H1 (cell line): ENCODE measurements around the gene PITX1. TPM values are rescaled to one million over a fixed set of nuclear protein-coding genes. Genes with fewer than 3 reads are reported as not detected.

ENCODE experiments used
- CTCF ChIA-PET: fragments of 300-600 bp; sonication (Branson Sonifier 250); formaldehyde crosslinking; loops from one replicate; lab custom pipeline; 2021; ENCODE audit not compliant: partially characterized antibody; lab: Charles Lee
- POLR2A ChIA-PET: fragments of 300-600 bp; sonication (Branson Sonifier 250); formaldehyde crosslinking; loops from one replicate; lab custom pipeline; 2021; ENCODE audit warnings: inconsistent platforms; ENCODE audit not compliant: partially characterized antibody; lab: Charles Lee
- DNase-seq, 2 experiments: peaks; one replicate each; pipeline versions ENCODE4 v3.0.0 to v3.0.0-alpha.2; 2010 to 2022; ENCODE audit warnings: low spot score in 2 of 2, low read depth in 1 of 2, mixed read lengths in 1 of 2
- FAIRE-seq: peaks from 2 replicates; lab custom pipeline; 2011; peaks lifted over from hg19 to GRCh38; lab: Jason Lieb, UNC
- H2AFZ ChIP-seq: 2 replicates; pipeline ENCODE4 v1.8.1; 2012; ENCODE audit warnings: low read length, inconsistent platforms
- H2AK5ac ChIP-seq: 2 replicates; pipeline ENCODE4 v1.6.1; 2013; ENCODE audit warnings: low read depth, low read length
- H2BK120ac ChIP-seq: replicated peaks from 2 replicates; pipeline ENCODE3; 2013; ENCODE audit warnings: low read depth, low read length, inconsistent platforms
- H2BK12ac ChIP-seq: 2 replicates; pipeline ENCODE4 v1.6.1; 2013; ENCODE audit warnings: low read depth, low read length
- H2BK15ac ChIP-seq: 2 replicates; pipeline ENCODE4 v1.6.1; 2013; ENCODE audit warnings: low read length
- H2BK20ac ChIP-seq: 2 replicates; pipeline ENCODE4 v1.6.1; 2013; ENCODE audit warnings: low read length
- H2BK5ac ChIP-seq: 2 replicates; pipeline ENCODE4 v1.6.1; 2013; ENCODE audit warnings: low read depth, low read length
- H3K14ac ChIP-seq: 2 replicates; pipeline ENCODE4 v1.6.1; 2013; ENCODE audit warnings: inconsistent platforms; ENCODE audit not compliant: insufficient read length
- H3K18ac ChIP-seq: 2 replicates; pipeline ENCODE4 v1.6.1; 2013; ENCODE audit warnings: low read length; ENCODE audit errors: extremely low read depth
- H3K23ac ChIP-seq: 2 replicates; pipeline ENCODE4 v1.6.1; 2013; ENCODE audit warnings: inconsistent platforms; ENCODE audit not compliant: insufficient read length
- H3K23me2 ChIP-seq: 2 replicates; pipeline ENCODE4 v1.6.1; 2013; ENCODE audit warnings: low read depth, low read length
- H3K27ac ChIP-seq: 2 replicates; pipeline ENCODE4 v1.6.1; 2011; ENCODE audit warnings: low read depth, low read length, inconsistent platforms
- H3K27me3 ChIP-seq, 4 experiments: replicated peaks in 1 of 4; 1 replicate in 1 of 4; 2 replicates in 3 of 4; pipeline versions ENCODE4 v1.6.1 to v1.8.1; 2011 to 2013; ENCODE audit warnings: low read length in 3 of 4, mild to moderate bottlenecking in 3 of 4, inconsistent platforms in 2 of 4, mixed read lengths in 2 of 4, moderate library complexity in 1 of 4; ENCODE audit not compliant: control insufficient read depth in 3 of 4, insufficient read depth in 3 of 4; ENCODE audit errors: extremely low read depth in 1 of 4
- H3K36me3 ChIP-seq, 4 experiments: 2 replicates each; pipeline versions ENCODE4 v1.6.1 to v1.8.1; 2011 to 2013; ENCODE audit warnings: mild to moderate bottlenecking in 4 of 4, low read length in 3 of 4, moderate library complexity in 2 of 4, control low read depth in 1 of 4, inconsistent platforms in 1 of 4; ENCODE audit not compliant: insufficient read depth in 4 of 4, control insufficient read depth in 2 of 4
- H3K4ac ChIP-seq: replicated peaks from 2 replicates; pipeline ENCODE3; 2013; ENCODE audit warnings: low read length, low read depth, mixed read lengths, inconsistent platforms; ENCODE audit not compliant: insufficient read length
- H3K4me1 ChIP-seq, 4 experiments: replicated peaks in 1 of 4; 1 replicate in 1 of 4; 2 replicates in 3 of 4; pipeline versions ENCODE4 v1.6.1 to v1.8.1; 2011 to 2013; ENCODE audit warnings: low read length in 3 of 4, inconsistent platforms in 2 of 4, mixed read lengths in 1 of 4; ENCODE audit not compliant: insufficient read depth in 4 of 4, control insufficient read depth in 3 of 4
- H3K4me2 ChIP-seq, 2 experiments: 2 replicates each; pipeline versions ENCODE4 v1.6.1 to v1.8.1; 2011 to 2013; ENCODE audit warnings: low read depth in 2 of 2, low read length in 2 of 2, control low read depth in 1 of 2, inconsistent platforms in 1 of 2, mild to moderate bottlenecking in 1 of 2; ENCODE audit not compliant: insufficient read depth in 1 of 2
- H3K4me3 ChIP-seq, 4 experiments: fragments of 200-600, 300-600 bp in 1 of 4; sonication (generic), shearing (Covaris generic), sonication (Bioruptor Twin) in 1 of 4; 2 replicates each; pipeline versions ENCODE4 v1.5.1 to v1.8.1; 2011 to 2016; ENCODE audit warnings: low read length in 4 of 4, low read depth in 3 of 4, control low read depth in 2 of 4, inconsistent platforms in 2 of 4, mild to moderate bottlenecking in 2 of 4, mixed read lengths in 1 of 4, moderate library complexity in 1 of 4; ENCODE audit not compliant: insufficient read depth in 2 of 4; ENCODE audit errors: extremely low read depth in 1 of 4
- H3K56ac ChIP-seq: replicated peaks from 2 replicates; pipeline ENCODE3; 2013; ENCODE audit warnings: low read depth, mild to moderate bottlenecking, mixed read lengths, low read length, inconsistent platforms; ENCODE audit not compliant: insufficient read length
- H3K79me1 ChIP-seq: 2 replicates; pipeline ENCODE4 v1.6.1; 2013; ENCODE audit warnings: low read depth, low read length, control low read depth
- H3K79me2 ChIP-seq, 2 experiments: 2 replicates each; pipeline versions ENCODE4 v1.6.1 to v1.8.1; 2012 to 2013; ENCODE audit warnings: low read length in 2 of 2, mild to moderate bottlenecking in 2 of 2, inconsistent platforms in 1 of 2; ENCODE audit not compliant: insufficient read depth in 2 of 2, control insufficient read depth in 1 of 2
- H3K9ac ChIP-seq, 4 experiments: replicated peaks in 1 of 4; 1 replicate in 1 of 4; 2 replicates in 3 of 4; pipeline versions ENCODE4 v1.6.1 to v1.8.1; 2011 to 2013; ENCODE audit warnings: low read depth in 3 of 4, low read length in 3 of 4, control low read depth in 2 of 4, mild to moderate bottlenecking in 2 of 4, moderate library complexity in 2 of 4, inconsistent platforms in 1 of 4; ENCODE audit errors: extremely low read depth in 1 of 4
- H3K9me3 ChIP-seq, 2 experiments: 2 replicates each; pipeline versions ENCODE4 v1.6.1 to v1.8.1; 2012 to 2013; ENCODE audit warnings: mild to moderate bottlenecking in 2 of 2, moderate library complexity in 2 of 2, control low read depth in 1 of 2, inconsistent platforms in 1 of 2, low read depth in 1 of 2, low read length in 1 of 2, mixed read lengths in 1 of 2; ENCODE audit not compliant: insufficient read depth in 2 of 2
- H4K20me1 ChIP-seq, 2 experiments: replicated peaks in 1 of 2; 2 replicates each; pipeline versions ENCODE3 to v1.8.1; 2011 to 2013; ENCODE audit warnings: inconsistent platforms in 2 of 2, low read length in 2 of 2, mild to moderate bottlenecking in 1 of 2; ENCODE audit not compliant: insufficient read depth in 2 of 2, control insufficient read depth in 1 of 2
- H4K5ac ChIP-seq: 2 replicates; pipeline ENCODE4 v1.6.1; 2013; ENCODE audit warnings: low read length, low read depth, mixed read lengths, inconsistent platforms; ENCODE audit not compliant: insufficient read length
- H4K8ac ChIP-seq: 2 replicates; pipeline ENCODE4 v1.8.0; 2013; ENCODE audit warnings: mild to moderate bottlenecking, moderate library complexity, low read length, inconsistent platforms; ENCODE audit not compliant: insufficient read depth; ENCODE audit errors: extremely low read depth
- H4K91ac ChIP-seq: replicated peaks from 2 replicates; pipeline ENCODE3; 2013; ENCODE audit warnings: low read length, mixed read lengths, inconsistent platforms; ENCODE audit not compliant: insufficient read length
- BRCA1 ChIP-seq: IDR thresholded peaks from 2 replicates; pipeline ENCODE4 v1.6.1; 2012; ENCODE audit warnings: low read depth, low read length, improper control_type of control experiment
- CHD1 ChIP-seq: IDR thresholded peaks from 2 replicates; pipeline ENCODE4 v1.6.1; 2012; ENCODE audit warnings: low read depth, low read length, improper control_type of control experiment
- POLR2A ChIP-seq, 2 experiments: IDR thresholded peaks; 1 replicate in 1 of 2; 2 replicates in 1 of 2; pipeline ENCODE4 v1.6.1; 2011; ENCODE audit warnings: low read depth in 2 of 2, low read length in 2 of 2, mild to moderate bottlenecking in 2 of 2; ENCODE audit errors: control extremely low read depth in 1 of 2
- RAD21 ChIP-seq, 2 experiments: IDR thresholded peaks in 1 of 2; conservative IDR thresholded peaks in 1 of 2; 2 replicates each; pipeline ENCODE4 v1.6.1; 2011; ENCODE audit warnings: low read depth in 2 of 2, low read length in 2 of 2, improper control_type of control experiment in 1 of 2, inconsistent platforms in 1 of 2, mild to moderate bottlenecking in 1 of 2, moderate library complexity in 1 of 2
- RBBP5 ChIP-seq: IDR thresholded peaks from 2 replicates; pipeline ENCODE4 v1.7.1; 2012; ENCODE audit warnings: low read depth, mild to moderate bottlenecking, inconsistent platforms, low read length, moderate library complexity, borderline replicate concordance
- SIN3A ChIP-seq, 2 experiments: IDR thresholded peaks in 1 of 2; conservative IDR thresholded peaks in 1 of 2; 2 replicates each; pipeline ENCODE4 v1.6.1; 2011 to 2012; ENCODE audit warnings: low read length in 2 of 2, improper control_type of control experiment in 1 of 2, low read depth in 1 of 2, mild to moderate bottlenecking in 1 of 2
- TCF12 ChIP-seq: IDR thresholded peaks from 2 replicates; pipeline ENCODE4 v1.6.1; 2011; ENCODE audit warnings: low read depth, mild to moderate bottlenecking, low read length
- WGBS, 2 experiments: shearing (Covaris generic) in 1 of 2; methylation state at CpG; one replicate each; pipeline versions ENCODE4 v1.1.6 to v1.1.7; 2013 to 2015; ENCODE audit warnings: low lambda C conversion rate in 2 of 2, mixed read lengths in 2 of 2, inconsistent platforms in 1 of 2, low coverage in 1 of 2, missing lambda C conversion rate in 1 of 2; ENCODE audit not compliant: insufficient replicate concordance in 2 of 2, insufficient coverage in 1 of 2, insufficient read length in 1 of 2; ENCODE audit errors: extremely low coverage in 1 of 2, missing lambda C conversion rate in 1 of 2; 5-methylcytosine and 5-hydroxymethylcytosine counted together
- polyA plus RNA-seq, 7 experiments: library from polyadenylated mRNA; depleted of rRNA in 3 of 7; stranded (reverse) in 5 of 7; unstranded in 2 of 7; fragments of >200 nt in 5 of 7; fragments of 200-250 nt in 2 of 7; gene quantifications; 1 replicate in 5 of 7; 2 replicates in 1 of 7; 4 replicates in 1 of 7; pipeline versions ENCODE4 v1.2.1 to v1.2.3, GENCODE V29; 2011 to 2013; ENCODE audit warnings: missing spikeins in 2 of 7, mixed read lengths in 2 of 7
- total RNA-seq: library from RNA; stranded (reverse); fragmentation: NEBNext Ultra II Directional; extraction: Animal tissue kit (Norgen Biotek cat#: 25700); gene quantifications from 2 replicates; pipeline ENCODE4 v1.2.1, GENCODE V29; 2021
- TF ChIP-seq, protein P1 (sequence below): IDR thresholded peaks from 2 replicates; pipeline ENCODE4 v1.6.1; 2012; ENCODE audit warnings: inconsistent platforms

The PITX1 gene
- total and polyA plus RNA-seq, 2 of the 8 experiments (the other 6 are each of a cell fraction or from before 2014, with no cell fraction given) = 0.03 TPM; not detected in 1

DNA sequence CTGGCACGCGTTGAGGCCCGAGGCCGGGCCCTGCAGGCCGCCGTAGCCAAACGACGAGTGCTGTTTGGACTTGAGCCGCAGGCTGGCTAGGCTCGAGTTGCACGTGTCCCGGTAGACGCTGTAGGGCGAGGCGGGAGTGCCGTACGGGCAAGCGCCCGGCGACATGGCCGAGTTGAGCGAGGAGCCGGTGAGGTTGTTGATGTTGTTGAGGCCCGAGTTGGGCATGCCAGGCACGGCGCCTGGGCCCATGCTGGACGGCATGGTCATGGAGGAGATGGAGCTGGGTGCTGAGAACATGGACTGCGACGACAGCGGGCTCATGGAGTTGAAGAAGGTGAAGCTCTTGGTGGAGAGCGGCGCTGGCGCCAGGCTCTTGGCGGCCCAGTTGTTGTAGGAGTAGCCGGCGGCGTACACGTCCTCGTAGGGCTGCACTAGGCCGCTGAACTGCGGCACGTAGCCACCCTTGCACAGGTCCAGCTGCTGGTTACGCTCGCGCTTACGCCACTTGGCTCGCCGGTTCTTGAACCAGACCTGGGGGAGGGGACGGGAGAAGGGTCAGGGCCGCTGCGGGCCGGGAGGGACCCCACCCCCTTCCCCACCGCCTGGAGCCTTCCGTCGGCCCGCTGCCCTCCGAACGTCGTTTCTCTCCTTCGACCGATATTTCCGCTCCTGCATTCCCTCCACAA lies 5.1 kb downstream of the PITX1 start:
- no peak overlapping the region; the same call in 1 of the 2 replicates for H2BK20ac ChIP-seq
- peak in 1 of 2 experiments; percentile 79 for DNase-seq
- H4K5ac ChIP-seq = no peak overlapping the region
- WGBS, 2 experiments = 1% methylated on average over 40 of the region's 62 CpGs; no CpG with 5 or more reads in 1 of the 2 experiments
- H2AFZ ChIP-seq = peak overlapping the region; percentile 54; the same call in 1 of the 2 replicates
- no peak overlapping the region for H3K27ac ChIP-seq
- peak overlapping the region; percentile 54 for H4K91ac ChIP-seq
- peak overlapping the region; percentile 6; the same call in 1 of the 2 replicates for H2BK5ac ChIP-seq
- H3K4me2 ChIP-seq = peak overlapping the region; percentile 64 to 71
- H2BK15ac ChIP-seq = peak overlapping the region; percentile 88; the same call in 1 of the 2 replicates
- H3K18ac ChIP-seq = peak overlapping the region; percentile 60; the same call in 1 of the 2 replicates
- H3K9ac ChIP-seq = no peak overlapping the region; a peak in 1 of 7 replicates
- H3K4me1 ChIP-seq = peaks cover 0 to 29% (median 25%) of the 10 kb centered on the region in 4 experiments; a peak in 6 of 7 replicates
- H3K79me2 ChIP-seq = no peaks in the 10 kb centered on the region
- CTCF ChIA-PET = interaction anchor here (0.7 to 1.1 kb wide), 3 partner anchors 10 to 163 kb away, joined by 3 to 4 read pairs (median 3); no protein-coding TSS in a partner anchor
- POLR2A ChIA-PET = interaction anchor here (3.1 kb wide), 1 partner anchor 11 kb away, joined by 11 read pairs; no protein-coding TSS in a partner anchor
- peaks cover 8 to 43% of the 10 kb centered on the region in 2 experiments for H4K20me1 ChIP-seq
- H3K9me3 ChIP-seq = no peaks in the 10 kb centered on the region; a peak in 1 of 4 replicates
- peak overlapping the region; percentile 89 for H2BK12ac ChIP-seq
- peak overlapping the region; percentile 83; the same call in 1 of the 2 replicates for H4K8ac ChIP-seq
- no peak overlapping the region for H3K4ac ChIP-seq
- H3K23me2 ChIP-seq = peaks cover 8% of the 10 kb centered on the region; the same call in 1 of the 2 replicates
- peaks cover 0 to 12% (median 0%) of the 10 kb centered on the region in 4 experiments; a peak in 1 of 8 replicates for H3K36me3 ChIP-seq
- no peak for FAIRE-seq
- H3K79me1 ChIP-seq = no peaks in the 10 kb centered on the region
- H3K23ac ChIP-seq = no peak overlapping the region
- H3K4me3 ChIP-seq = peak overlapping the region; percentile 11 to 47 (median 34); a peak in 7 of 8 replicates
- peaks cover 78 to 100% (median 94%) of the 10 kb centered on the region in 4 experiments for H3K27me3 ChIP-seq
- H3K14ac ChIP-seq = no peak overlapping the region
- H3K56ac ChIP-seq = no peak overlapping the region
- H2AK5ac ChIP-seq = no peak overlapping the region
- H2BK120ac ChIP-seq = no peak overlapping the region
- TF ChIP-seq TCF12 = 0 out of 2 replicates have a peak, but pooled peaks have one; percentile 6
- TF ChIP-seq SIN3A (conservative IDR thresholded peaks at IDR 0.05 in 1 of 2, IDR thresholded peaks at IDR 0.05 in 1 of 2; ENCODE audit: low read depth in 1 of 2, low read length in 2 of 2) = 0 out of 4 replicates have a peak, but pooled peaks of 1 of the 2 experiments have one; percentile 44
- no peak for TF ChIP-seq RAD21 (IDR thresholded peaks at IDR 0.05 in 1 of 2, conservative IDR thresholded peaks at IDR 0.05 in 1 of 2; ENCODE audit: low read depth in 2 of 2, low read length in 2 of 2)
- no peak for TF ChIP-seq POLR2A (IDR thresholded peaks at IDR 0.05; ENCODE audit: control extremely low read depth in 1 of 2, low read depth in 2 of 2, low read length in 2 of 2)
- TF ChIP-seq CHD1 = no peak
- TF ChIP-seq, protein P1, sequence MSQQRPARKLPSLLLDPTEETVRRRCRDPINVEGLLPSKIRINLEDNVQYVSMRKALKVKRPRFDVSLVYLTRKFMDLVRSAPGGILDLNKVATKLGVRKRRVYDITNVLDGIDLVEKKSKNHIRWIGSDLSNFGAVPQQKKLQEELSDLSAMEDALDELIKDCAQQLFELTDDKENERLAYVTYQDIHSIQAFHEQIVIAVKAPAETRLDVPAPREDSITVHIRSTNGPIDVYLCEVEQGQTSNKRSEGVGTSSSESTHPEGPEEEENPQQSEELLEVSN = peak; percentile 95
- 0 out of 2 replicates have a peak, but pooled peaks have one; percentile 70 for TF ChIP-seq RBBP5
- TF ChIP-seq BRCA1 = no peak
